H9 (cell line): ENCODE measurements around the gene DSN1. TPM values are rescaled to one million over a fixed set of nuclear protein-coding genes. Genes with fewer than 3 reads are reported as not detected.

Experiments used
- DNase-seq: peaks from one replicate; pipeline ENCODE4 v3.0.0-alpha.2; 2017
- H2AFZ ChIP-seq: one replicate; pipeline ENCODE4 v1.6.1; 2013; ENCODE audit warnings: mild to moderate bottlenecking, low read length, control low read depth, moderate library complexity
- H2AK5ac ChIP-seq: 2 replicates; pipeline ENCODE4 v1.6.1; 2013; ENCODE audit warnings: low read length, control low read depth, mixed read lengths; ENCODE audit not compliant: insufficient read length
- H2BK120ac ChIP-seq: one replicate; pipeline ENCODE4 v1.6.1; 2013; ENCODE audit warnings: low read depth, mild to moderate bottlenecking, low read length, control low read depth, inconsistent platforms; ENCODE audit not compliant: poor library complexity, severe bottlenecking
- H2BK12ac ChIP-seq: 2 replicates; pipeline ENCODE4 v1.6.1; 2013; ENCODE audit warnings: low read length, control low read depth, mixed read lengths, low read depth; ENCODE audit not compliant: insufficient read length
- H2BK15ac ChIP-seq: 2 replicates; pipeline ENCODE4 v1.6.1; 2013; ENCODE audit warnings: low read depth, low read length, control low read depth
- H2BK20ac ChIP-seq: one replicate; pipeline ENCODE4 v1.6.1; 2013; ENCODE audit warnings: low read depth, mild to moderate bottlenecking, low read length, control low read depth, inconsistent platforms; ENCODE audit not compliant: poor library complexity, severe bottlenecking
- H2BK5ac ChIP-seq: 2 replicates; pipeline ENCODE4 v1.6.1; 2013; ENCODE audit warnings: low read length, control low read depth, mixed read lengths; ENCODE audit not compliant: insufficient read length
- H3K14ac ChIP-seq: 2 replicates; pipeline ENCODE4 v1.6.1; 2013; ENCODE audit warnings: low read length, control low read depth; ENCODE audit not compliant: insufficient read depth
- H3K18ac ChIP-seq: 2 replicates; pipeline ENCODE4 v1.6.1; 2013; ENCODE audit warnings: low read depth, mild to moderate bottlenecking, mixed read lengths, low read length, control low read depth; ENCODE audit not compliant: insufficient read length
- H3K23ac ChIP-seq: 2 replicates; pipeline ENCODE4 v1.6.1; 2013; ENCODE audit warnings: low read length, control low read depth, mixed read lengths, low read depth; ENCODE audit not compliant: insufficient read length
- H3K23me2 ChIP-seq: 2 replicates; pipeline ENCODE4 v1.6.1; 2013; ENCODE audit warnings: low read depth, mild to moderate bottlenecking, mixed read lengths, low read length, control low read depth; ENCODE audit not compliant: insufficient read length, poor library complexity, severe bottlenecking
- H3K27ac ChIP-seq: 2 replicates; pipeline ENCODE4 v1.5.1; 2013; ENCODE audit warnings: low read length, control low read depth, mixed read lengths, low read depth; ENCODE audit not compliant: insufficient read length
- H3K27me3 ChIP-seq: 2 replicates; pipeline ENCODE4 v1.6.1; 2013; ENCODE audit warnings: low read length, control low read depth, inconsistent platforms; ENCODE audit not compliant: insufficient read depth
- H3K4ac ChIP-seq: 2 replicates; pipeline ENCODE4 v1.6.1; 2013; ENCODE audit warnings: low read depth, mild to moderate bottlenecking, control low read depth, inconsistent platforms, low read length, moderate library complexity
- H3K4me1 ChIP-seq: 2 replicates; pipeline ENCODE4 v1.6.1; 2013; ENCODE audit warnings: low read length, control low read depth, inconsistent platforms; ENCODE audit not compliant: insufficient read depth
- H3K4me2 ChIP-seq: 2 replicates; pipeline ENCODE4 v1.6.1; 2013; ENCODE audit warnings: low read length, control low read depth, mixed read lengths; ENCODE audit not compliant: insufficient read length, insufficient read depth
- H3K56ac ChIP-seq: 2 replicates; pipeline ENCODE4 v1.6.1; 2013; ENCODE audit warnings: low read depth, mild to moderate bottlenecking, mixed read lengths, low read length, control low read depth; ENCODE audit not compliant: insufficient read length
- H3K79me1 ChIP-seq: 2 replicates; pipeline ENCODE4 v1.6.1; 2013; ENCODE audit warnings: low read depth, mild to moderate bottlenecking, moderate library complexity, low read length, control low read depth, inconsistent platforms; ENCODE audit not compliant: insufficient read depth, poor library complexity, severe bottlenecking
- H3K79me2 ChIP-seq: 2 replicates; pipeline ENCODE4 v1.6.1; 2013; ENCODE audit warnings: low read length, control low read depth, inconsistent platforms; ENCODE audit not compliant: insufficient read depth
- H3K9ac ChIP-seq: 2 replicates; pipeline ENCODE4 v1.6.1; 2013; ENCODE audit warnings: low read length, control low read depth, mixed read lengths; ENCODE audit not compliant: insufficient read length; ENCODE audit errors: extremely low read depth
- H3K9me3 ChIP-seq: one replicate; pipeline ENCODE4 v1.6.1; 2013; ENCODE audit warnings: low read depth, low read length, inconsistent platforms; ENCODE audit not compliant: control insufficient read depth
- H3T11ph ChIP-seq: one replicate; pipeline ENCODE4 v1.6.1; 2013; ENCODE audit warnings: mild to moderate bottlenecking, low read length, control low read depth, inconsistent platforms
- H4K20me1 ChIP-seq: one replicate; pipeline ENCODE4 v1.6.1; 2013; ENCODE audit not compliant: control insufficient read depth, insufficient read length, insufficient read depth
- H4K5ac ChIP-seq: 2 replicates; pipeline ENCODE4 v1.6.1; 2013; ENCODE audit warnings: low read depth, mild to moderate bottlenecking, mixed read lengths, low read length, control low read depth; ENCODE audit not compliant: insufficient read length
- H4K8ac ChIP-seq: replicated peaks from 2 replicates; pipeline ENCODE4 v1.6.1; 2013; ENCODE audit warnings: low read length, control low read depth, mixed read lengths, low read depth; ENCODE audit not compliant: insufficient read length
- H4K91ac ChIP-seq: 2 replicates; pipeline ENCODE4 v1.6.1; 2013; ENCODE audit warnings: low read depth, mild to moderate bottlenecking, moderate library complexity, mixed read lengths, low read length, control low read depth; ENCODE audit not compliant: insufficient read length
- H3K27ac Mint-ChIP-seq, 3 experiments: 2 replicates in 2 of 3; 3 replicates in 1 of 3; pipeline ENCODE4 v1.8.0; 2020 to 2021; ENCODE audit warnings: mixed read lengths in 3 of 3, mild to moderate bottlenecking in 1 of 3, moderate library complexity in 1 of 3
- H3K27me3 Mint-ChIP-seq: 2 replicates; pipeline ENCODE4 v1.8.0; 2021; ENCODE audit warnings: low read depth, mild to moderate bottlenecking, moderate library complexity, mixed read lengths
- H3K36me3 Mint-ChIP-seq, 3 experiments: 2 replicates in 2 of 3; 3 replicates in 1 of 3; pipeline ENCODE4 v1.8.0; 2020 to 2021; ENCODE audit warnings: low read depth in 3 of 3, mixed read lengths in 3 of 3; ENCODE audit not compliant: insufficient read depth in 1 of 3
- H3K4me1 Mint-ChIP-seq, 2 experiments: 2 replicates each; pipeline ENCODE4 v1.8.0; 2020; ENCODE audit warnings: mixed read lengths in 2 of 2
- H3K4me3 Mint-ChIP-seq, 2 experiments: 2 replicates in 1 of 2; 3 replicates in 1 of 2; pipeline ENCODE4 v1.8.0; 2020 to 2021; ENCODE audit warnings: mild to moderate bottlenecking in 2 of 2, mixed read lengths in 2 of 2, moderate library complexity in 1 of 2
- H3K9me3 Mint-ChIP-seq, 2 experiments: 2 replicates in 1 of 2; 3 replicates in 1 of 2; pipeline ENCODE4 v1.8.0; 2020; ENCODE audit warnings: mild to moderate bottlenecking in 2 of 2, mixed read lengths in 2 of 2, moderate library complexity in 1 of 2
- WGBS: extraction: QIAGEN DNeasy Blood & Tissue Kit; methylation state at CpG from one replicate; pipeline ENCODE4 v1.1.7; 2013; ENCODE audit warnings: missing lambda C conversion rate, low lambda C conversion rate, mixed read lengths; ENCODE audit not compliant: insufficient read length; ENCODE audit errors: extremely low coverage; 5-methylcytosine and 5-hydroxymethylcytosine counted together
- total RNA-seq: library from RNA; stranded (reverse); gene quantifications from 2 replicates; pipeline ENCODE4 v1.2.1, GENCODE V29; 2021
- TF ChIP-seq, protein P1 (sequence below): fragments of 200-600 bp; sonication (generic); conservative IDR thresholded peaks from 3 replicates; pipeline ENCODE4 v1.8.0; 2021; ENCODE audit warnings: antibody characterized with exemption, mild to moderate bottlenecking

The DSN1 gene
- total RNA-seq, 1 experiment from 2014 or later = 22.8 TPM

DNA sequence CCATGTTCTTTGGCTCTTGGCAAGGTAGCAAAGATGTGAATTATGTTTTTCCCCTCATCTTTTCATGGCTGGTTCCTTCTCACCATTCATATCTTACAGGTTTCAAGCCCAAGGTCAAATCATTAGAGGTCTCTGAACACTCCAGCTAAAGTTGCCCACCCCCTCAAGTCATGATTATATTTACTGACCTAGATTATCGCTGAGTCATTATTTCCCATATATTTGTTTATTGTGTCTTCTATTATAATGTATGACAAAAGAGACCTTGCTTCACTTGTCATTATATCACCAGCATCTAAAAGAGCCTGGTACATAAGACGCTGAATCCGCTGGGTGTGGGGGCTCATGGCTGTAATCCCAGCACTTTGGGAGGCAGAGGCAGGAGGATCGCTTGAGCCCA, 12.4 kb downstream of the DSN1 start:
- no peak overlapping the region for H3K27ac ChIP-seq
- no peak overlapping the region for H4K8ac ChIP-seq
- H2AFZ ChIP-seq = no peak overlapping the region
- no peak overlapping the region for H2AK5ac ChIP-seq
- H2BK20ac ChIP-seq = no peak overlapping the region
- no peak overlapping the region for H3K9ac ChIP-seq
- H4K5ac ChIP-seq = no peak overlapping the region
- Mint-ChIP-seq H3K27ac (peak overlapping the region; percentile 13 to 34 (median 16); a peak in 5 of 7 replicates), H3K4me1 (no peaks in the 10 kb centered on the region), H3K9me3 (no peaks in the 10 kb centered on the region), H3K27me3 (no peaks in the 10 kb centered on the region), H3K4me3 (no peak overlapping the region), H3K36me3 (peaks cover 8 to 52% (median 39%) of the 10 kb centered on the region in 3 experiments; a peak in 6 of 7 replicates)
- H3K4me1 ChIP-seq = no peaks in the 10 kb centered on the region
- no CpG with 5 or more reads among the region's 4 CpGs for WGBS
- no peak overlapping the region for H3K18ac ChIP-seq
- DNase-seq = no peak
- no peak overlapping the region for H2BK12ac ChIP-seq
- H3T11ph ChIP-seq = no peak overlapping the region
- no peak overlapping the region for H2BK15ac ChIP-seq
- H3K79me1 ChIP-seq = no peaks in the 10 kb centered on the region
- H3K4me2 ChIP-seq = no peak overlapping the region
- no peak overlapping the region for H3K4ac ChIP-seq
- H3K9me3 ChIP-seq = no peaks in the 10 kb centered on the region
- TF ChIP-seq, protein P1, sequence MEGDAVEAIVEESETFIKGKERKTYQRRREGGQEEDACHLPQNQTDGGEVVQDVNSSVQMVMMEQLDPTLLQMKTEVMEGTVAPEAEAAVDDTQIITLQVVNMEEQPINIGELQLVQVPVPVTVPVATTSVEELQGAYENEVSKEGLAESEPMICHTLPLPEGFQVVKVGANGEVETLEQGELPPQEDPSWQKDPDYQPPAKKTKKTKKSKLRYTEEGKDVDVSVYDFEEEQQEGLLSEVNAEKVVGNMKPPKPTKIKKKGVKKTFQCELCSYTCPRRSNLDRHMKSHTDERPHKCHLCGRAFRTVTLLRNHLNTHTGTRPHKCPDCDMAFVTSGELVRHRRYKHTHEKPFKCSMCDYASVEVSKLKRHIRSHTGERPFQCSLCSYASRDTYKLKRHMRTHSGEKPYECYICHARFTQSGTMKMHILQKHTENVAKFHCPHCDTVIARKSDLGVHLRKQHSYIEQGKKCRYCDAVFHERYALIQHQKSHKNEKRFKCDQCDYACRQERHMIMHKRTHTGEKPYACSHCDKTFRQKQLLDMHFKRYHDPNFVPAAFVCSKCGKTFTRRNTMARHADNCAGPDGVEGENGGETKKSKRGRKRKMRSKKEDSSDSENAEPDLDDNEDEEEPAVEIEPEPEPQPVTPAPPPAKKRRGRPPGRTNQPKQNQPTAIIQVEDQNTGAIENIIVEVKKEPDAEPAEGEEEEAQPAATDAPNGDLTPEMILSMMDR = no peak
- H3K14ac ChIP-seq = no peak overlapping the region
- H3K23me2 ChIP-seq = no peaks in the 10 kb centered on the region
- no peak overlapping the region for H2BK5ac ChIP-seq
- no peak overlapping the region for H2BK120ac ChIP-seq
- H4K20me1 ChIP-seq = no peaks in the 10 kb centered on the region
- H3K56ac ChIP-seq = no peak overlapping the region
- no peak overlapping the region for H3K23ac ChIP-seq
- H3K79me2 ChIP-seq = no peaks in the 10 kb centered on the region
- no peak overlapping the region for H4K91ac ChIP-seq
- no peaks in the 10 kb centered on the region for H3K27me3 ChIP-seq
